Measurements from ENCODE around the gene ZBTB18.

DNA sequence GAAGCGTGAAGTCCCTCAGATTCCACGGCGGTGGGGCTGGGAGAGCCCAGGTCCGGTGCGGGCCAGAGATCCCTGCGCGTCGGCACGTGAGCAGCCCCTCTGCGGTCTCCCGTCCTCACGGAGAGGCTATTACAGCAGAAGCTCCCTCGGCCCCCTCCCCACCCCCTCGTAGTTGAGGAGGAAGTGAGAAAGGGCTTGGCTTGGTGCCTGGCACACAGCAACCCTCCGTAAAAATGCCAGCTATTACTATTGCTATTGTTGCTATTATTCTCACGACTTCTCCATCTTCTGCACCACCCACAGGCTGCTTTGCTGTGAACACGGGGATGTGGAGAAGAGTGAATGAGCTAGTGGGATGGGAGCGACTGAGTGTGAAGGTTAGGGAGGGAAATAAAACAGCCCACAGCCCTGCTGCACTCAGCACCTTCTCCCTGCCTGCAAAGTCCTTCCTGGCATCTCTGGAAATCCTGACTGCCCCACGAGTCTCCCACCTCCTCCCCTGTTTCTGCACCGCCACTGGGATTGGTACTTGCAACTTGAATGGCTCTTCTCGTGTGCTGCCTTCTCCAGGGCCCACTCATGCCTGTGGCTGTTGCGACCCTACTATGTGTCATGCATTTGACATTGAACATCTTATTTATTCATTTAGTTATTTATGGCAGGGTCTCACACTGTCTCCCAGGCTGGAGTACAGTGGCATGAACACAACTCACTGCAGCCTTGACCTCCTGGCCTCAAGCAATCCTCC, 26.6 kb downstream of the ZBTB18 start:
- TF ChIP-seq, protein P1, sequence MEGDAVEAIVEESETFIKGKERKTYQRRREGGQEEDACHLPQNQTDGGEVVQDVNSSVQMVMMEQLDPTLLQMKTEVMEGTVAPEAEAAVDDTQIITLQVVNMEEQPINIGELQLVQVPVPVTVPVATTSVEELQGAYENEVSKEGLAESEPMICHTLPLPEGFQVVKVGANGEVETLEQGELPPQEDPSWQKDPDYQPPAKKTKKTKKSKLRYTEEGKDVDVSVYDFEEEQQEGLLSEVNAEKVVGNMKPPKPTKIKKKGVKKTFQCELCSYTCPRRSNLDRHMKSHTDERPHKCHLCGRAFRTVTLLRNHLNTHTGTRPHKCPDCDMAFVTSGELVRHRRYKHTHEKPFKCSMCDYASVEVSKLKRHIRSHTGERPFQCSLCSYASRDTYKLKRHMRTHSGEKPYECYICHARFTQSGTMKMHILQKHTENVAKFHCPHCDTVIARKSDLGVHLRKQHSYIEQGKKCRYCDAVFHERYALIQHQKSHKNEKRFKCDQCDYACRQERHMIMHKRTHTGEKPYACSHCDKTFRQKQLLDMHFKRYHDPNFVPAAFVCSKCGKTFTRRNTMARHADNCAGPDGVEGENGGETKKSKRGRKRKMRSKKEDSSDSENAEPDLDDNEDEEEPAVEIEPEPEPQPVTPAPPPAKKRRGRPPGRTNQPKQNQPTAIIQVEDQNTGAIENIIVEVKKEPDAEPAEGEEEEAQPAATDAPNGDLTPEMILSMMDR (IDR thresholded peaks at IDR 0.05): no peak
- no peak for TF ChIP-seq POLR2AphosphoS5 (IDR thresholded peaks at IDR 0.05)
